Germinal center (tissue), 1 donor: ENCODE measurements around the gene ADGRL3.

Source experiments
- DNase-seq: peaks from one replicate; pipeline ENCODE4 v3.0.0; 2012; ENCODE audit warnings: mixed read lengths, low spot score

Gene ADGRL3

DNA sequence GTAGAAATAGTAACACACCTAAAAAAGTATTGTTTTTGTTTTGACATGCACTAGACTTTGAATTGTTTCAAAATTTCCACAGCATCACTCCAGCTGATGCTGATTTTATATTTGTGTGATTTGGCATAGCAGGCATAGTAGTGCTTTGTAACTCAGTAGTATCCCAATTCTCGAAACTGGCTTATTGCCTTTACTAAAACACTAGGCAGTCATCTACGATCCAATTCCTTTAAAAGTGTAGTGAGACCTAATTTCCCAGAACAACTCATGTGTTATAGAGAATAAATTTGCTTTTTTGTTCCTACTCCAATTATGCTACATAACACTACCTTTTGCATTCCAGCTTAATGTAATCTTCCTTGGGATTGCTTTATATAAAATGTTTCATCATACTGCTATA, 797.7 kb downstream of the ADGRL3 start:
- no peak for DNase-seq

- DNase-seq, result no peak
Observed at GRCh38 chr4:62003695-62004094, 803.6 kb downstream of the ADGRL3 start.

DNA sequence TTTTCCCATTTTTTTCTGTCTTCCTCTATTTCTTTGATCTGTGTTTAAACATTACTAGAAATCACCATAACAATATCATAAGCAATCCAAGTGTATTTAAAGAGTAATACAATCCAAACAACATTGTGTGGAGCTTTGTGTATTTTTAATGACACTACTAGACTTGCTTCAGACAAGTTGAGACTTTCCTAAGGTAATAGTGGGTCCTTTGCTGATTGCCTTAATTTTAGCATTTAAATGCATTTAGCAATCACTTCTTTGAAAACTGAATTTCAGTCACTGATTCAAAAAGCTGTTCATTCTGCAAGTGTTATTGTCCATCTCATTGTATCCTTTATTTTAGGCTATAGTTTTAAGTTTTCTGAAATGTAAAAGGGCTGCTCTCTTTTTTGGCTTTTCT, 804.8 kb downstream of the ADGRL3 start:
- no peak for DNase-seq

GRCh38 chr4:62006108-62006507, 806.0 kb downstream of the ADGRL3 start:
- DNase-seq, result no peak

DNA sequence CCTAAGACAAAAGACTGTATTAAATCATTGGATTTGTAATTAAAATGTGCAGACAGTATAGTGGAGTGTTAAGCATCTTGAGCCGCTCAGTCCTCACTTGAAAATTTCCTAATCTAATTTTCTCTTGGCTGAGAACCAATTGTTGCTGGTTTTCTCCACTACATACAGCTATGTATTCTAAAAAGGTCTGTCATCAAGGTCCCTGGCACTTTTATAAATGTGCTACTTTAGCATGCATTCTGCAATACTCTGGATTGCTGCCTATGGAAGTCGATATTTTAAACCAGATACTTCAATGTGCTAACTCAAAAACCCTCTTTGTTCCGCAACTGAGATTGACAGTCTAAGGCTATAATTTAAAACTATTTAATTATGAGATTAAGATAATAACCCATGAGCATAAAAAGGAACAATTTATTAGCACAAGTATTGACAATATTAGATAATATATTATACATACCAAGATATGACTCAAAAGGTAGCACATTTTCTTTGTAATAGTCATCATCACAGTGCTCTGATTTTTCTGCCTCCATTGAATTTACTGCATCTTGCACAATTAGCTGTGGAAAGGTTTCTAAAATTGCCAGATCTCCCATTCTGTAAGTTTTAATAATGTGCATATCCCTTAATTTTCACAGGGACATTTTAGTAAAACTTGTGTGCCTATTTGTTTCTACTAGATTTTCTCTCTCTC, 815.1 kb downstream of the ADGRL3 start:
- no peak for DNase-seq

DNA sequence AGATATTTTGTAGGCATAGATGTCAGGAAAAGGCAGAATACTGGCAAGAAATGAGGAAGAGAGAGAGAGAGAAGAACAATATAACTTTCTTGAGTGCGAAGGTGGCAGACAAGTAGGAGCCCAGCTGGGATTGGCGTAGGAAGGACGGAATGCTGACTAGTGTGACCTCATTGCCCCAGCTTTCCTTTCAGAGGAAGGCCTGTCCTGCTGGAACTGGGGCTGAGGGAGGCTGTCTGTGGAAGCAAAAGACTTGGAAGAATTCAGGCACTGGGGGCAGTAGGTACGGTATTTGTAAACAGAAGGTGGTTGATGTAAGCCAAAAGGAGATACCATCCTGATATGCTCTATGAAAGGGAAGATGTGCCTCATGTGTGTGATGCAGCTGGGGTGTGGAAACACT, 818.4 kb downstream of the ADGRL3 start:
- no peak for DNase-seq

GRCh38 chr4:62023633-62024032, 823.5 kb downstream of the ADGRL3 start:
- no peak for DNase-seq

- DNase-seq, result no peak
Observed at GRCh38 chr4:62028745-62029144, 828.6 kb downstream of the ADGRL3 start.

GRCh38 chr4:62030958-62031357, 830.8 kb downstream of the ADGRL3 start:
- no peak for DNase-seq

- DNase-seq, result no peak
Observed at GRCh38 chr4:62037571-62037970, 837.4 kb downstream of the ADGRL3 start.

DNA sequence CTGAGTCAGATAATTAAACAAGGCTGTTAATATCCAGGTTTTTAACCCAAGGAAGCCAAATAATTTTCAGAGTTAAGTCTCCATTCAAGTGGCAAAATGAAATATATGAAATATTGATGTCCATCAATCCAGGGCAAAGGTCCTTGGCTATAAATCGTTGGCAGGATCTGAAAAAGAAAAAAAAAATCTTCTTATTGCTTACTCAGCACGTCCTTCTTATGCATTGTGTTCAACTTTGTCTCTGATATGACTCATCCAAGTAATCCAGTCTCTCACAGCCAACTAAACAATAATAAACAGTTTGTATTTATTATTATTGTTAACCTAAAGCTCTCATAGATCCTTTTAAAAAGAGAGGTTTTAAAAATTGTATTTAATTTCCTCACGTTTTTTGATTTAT, 851.2 kb downstream of the ADGRL3 start:
- DNase-seq, result no peak

DNA sequence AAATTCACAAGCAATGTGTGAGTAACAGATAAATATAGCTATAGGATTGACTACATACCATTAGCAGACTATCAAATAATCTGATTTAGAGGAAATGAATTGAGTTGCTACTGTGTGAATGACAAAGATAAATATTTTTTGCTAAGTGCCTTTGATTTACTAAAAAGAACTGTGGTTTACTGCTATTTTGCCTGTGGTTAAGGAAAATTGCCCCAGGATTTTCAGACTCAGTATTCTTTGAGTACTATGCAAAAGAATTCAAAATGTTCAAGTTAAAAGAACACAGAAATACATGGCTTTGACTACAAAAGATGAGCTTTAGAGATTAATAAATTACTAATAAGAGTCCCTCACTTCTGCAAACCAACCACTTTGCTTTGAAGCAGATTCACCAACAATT, 853.8 kb downstream of the ADGRL3 start:
- no peak for DNase-seq

DNA sequence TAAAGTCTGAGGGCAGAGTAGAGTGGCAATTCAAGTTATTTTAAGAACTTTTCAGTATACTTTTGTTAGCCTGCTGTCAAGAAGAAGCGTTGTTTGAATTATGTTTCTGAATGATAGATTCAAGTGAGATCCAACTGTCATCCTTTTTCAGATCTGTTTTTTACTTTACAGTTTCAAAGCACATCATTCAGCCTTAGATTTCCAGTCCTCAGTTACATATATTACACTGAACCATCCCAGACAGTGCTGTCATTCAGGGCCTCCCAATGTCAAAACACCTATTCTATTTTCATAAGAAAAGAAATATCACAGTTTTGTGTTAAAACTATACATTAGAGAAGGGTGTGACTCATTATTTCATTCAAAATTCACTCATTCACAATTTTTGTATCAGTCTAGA, 856.9 kb downstream of the ADGRL3 start:
- no peak for DNase-seq

DNA sequence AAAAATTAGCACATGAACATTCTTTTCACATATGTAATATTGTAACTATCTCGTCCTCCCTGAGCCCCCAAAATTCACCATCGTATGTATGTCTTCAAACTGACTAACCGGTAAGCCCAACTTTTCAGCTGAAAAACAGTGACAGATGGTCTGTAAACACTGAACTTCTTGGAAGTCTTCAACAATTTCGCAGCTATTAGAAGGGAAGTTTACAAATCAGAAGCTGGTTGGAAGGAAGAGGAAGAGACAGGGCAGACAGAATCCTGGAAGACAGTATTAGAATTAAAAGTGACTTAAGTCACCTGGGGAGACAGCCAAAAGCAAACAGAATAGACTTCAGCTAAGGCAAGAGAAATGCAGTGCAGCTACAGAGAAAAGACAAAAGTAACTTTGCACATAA, 858.4 kb downstream of the ADGRL3 start:
- DNase-seq, result no peak

DNA sequence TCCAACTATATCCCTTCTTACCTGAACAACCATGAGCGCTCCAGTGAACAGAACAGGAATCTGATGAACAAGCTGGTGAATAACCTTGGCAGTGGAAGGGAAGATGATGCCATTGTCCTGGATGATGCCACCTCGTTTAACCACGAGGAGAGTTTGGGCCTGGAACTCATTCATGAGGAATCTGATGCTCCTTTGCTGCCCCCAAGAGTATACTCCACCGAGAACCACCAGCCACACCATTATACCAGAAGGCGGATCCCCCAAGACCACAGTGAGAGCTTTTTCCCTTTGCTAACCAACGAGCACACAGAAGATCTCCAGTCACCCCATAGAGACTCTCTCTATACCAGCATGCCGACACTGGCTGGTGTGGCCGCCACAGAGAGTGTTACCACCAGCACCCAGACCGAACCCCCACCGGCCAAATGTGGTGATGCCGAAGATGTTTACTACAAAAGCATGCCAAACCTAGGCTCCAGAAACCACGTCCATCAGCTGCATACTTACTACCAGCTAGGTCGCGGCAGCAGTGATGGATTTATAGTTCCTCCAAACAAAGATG, 870.2 kb downstream of the ADGRL3 start:
- no peak for DNase-seq

DNA sequence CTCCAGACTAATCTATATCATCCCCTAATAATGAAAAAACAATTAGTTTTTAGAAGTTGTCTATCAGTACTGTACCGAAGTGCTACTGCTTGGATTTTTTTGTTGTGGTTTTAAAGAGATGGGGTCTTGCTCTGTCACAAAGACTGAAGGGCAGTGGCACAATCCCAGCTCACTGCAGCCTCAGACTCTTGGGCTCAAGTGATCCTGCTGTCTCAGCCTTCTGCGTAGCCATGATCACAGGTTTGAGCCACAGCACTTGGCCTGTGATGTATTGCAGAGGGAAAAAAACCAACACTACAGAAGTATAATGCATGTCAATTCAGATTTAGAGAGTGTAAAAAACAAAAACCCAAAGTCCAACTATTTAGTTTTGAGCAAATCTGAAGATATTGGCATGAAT, 875.0 kb downstream of the ADGRL3 start:
- no peak for DNase-seq

GRCh38 chr4:62075521-62075920, 875.4 kb downstream of the ADGRL3 start:
- no peak for DNase-seq

DNA sequence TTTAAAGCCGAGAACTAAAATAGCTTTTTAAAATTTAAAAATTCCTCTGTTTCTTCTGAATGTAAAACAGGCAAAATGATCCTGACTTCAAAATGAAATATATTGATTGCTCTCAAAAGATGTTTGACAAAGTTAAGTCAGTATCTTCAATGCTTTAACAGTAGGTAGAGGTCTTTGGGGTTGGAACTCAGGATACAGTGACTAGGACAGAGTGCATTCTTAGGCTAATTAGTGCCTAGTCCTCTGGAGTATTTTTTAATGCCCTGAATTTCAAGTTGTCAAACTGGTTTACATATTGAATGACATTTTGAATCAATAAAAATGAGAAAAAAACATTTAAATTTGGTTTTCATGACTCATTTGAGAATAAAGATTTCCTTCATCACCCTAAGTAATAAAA, 877.3 kb downstream of the ADGRL3 start:
- DNase-seq, result no peak

- DNase-seq, result no peak
Observed at GRCh38 chr4:62080431-62080830, 880.3 kb downstream of the ADGRL3 start.

GRCh38 chr4:62087706-62088105, 887.6 kb downstream of the ADGRL3 start:
- no peak for DNase-seq

DNA sequence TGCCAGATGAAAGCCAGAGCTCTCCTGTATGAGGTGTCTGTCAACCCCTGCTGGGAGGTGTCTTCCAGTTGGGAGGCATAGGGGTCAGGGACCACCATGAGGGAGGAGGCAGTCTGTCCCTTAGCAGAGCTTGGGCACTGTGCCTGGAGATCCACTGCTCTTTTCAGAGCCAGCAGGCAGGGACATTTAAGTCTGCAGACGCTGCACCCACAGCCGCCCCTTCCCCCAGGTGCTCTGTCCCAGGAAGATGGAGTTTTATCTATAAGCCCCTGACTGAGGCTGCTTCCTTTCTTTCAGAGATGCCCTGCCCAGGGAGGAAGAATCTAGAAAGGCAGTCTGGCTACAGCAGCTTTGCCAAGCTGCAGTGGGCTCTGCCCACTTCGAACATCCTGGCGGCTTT, 893.6 kb downstream of the ADGRL3 start:
- no peak for DNase-seq

GRCh38 chr4:62096881-62097280, 896.8 kb downstream of the ADGRL3 start:
- DNase-seq, result no peak

DNA sequence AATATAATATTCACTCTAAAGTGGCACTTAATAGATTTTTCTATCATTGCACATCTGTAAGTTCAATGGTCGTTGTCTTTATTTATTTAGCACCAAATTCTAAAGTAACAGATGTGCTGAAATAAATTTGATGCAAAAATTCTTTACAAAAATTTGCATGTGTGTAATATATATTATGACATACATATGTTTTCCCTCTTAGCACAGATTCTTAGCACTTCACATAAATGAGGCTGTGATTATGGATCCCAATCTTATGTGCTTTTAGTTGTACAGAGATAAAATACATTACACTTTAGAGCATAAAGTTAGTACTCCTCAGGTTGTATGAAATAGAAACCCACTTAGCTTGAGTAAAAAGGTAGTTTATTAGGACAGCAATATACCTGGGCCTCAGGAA, 915.1 kb downstream of the ADGRL3 start:
- DNase-seq, result no peak

DNA sequence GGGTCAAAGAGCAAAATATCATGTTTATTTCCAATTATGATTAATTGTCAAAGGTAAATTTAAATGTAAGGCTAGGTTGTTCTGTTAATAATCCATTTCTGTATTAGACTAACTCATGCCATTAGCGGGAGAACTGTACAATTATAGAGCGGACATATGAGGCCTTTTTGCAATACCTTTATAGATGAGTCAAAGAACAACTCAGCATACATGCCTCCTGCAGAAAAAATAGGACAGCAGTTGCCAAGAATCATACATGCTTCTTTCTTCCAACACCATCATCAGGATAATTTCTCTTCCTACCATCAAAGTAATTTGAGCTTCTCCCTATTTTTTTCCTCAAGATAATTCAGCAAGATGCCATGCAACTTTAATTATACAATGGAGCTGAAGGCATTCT, 917.8 kb downstream of the ADGRL3 start:
- no peak for DNase-seq
